Measurements from ENCODE around the gene CCNB2. TPM values are rescaled to one million over a fixed set of nuclear protein-coding genes. Genes with fewer than 3 reads are reported as not detected.

The CCNB2 gene
- total RNA-seq, 6 donors from 2014 or later = 1.7 to 4.9 (median 2.8) TPM; not detected in 1

DNA sequence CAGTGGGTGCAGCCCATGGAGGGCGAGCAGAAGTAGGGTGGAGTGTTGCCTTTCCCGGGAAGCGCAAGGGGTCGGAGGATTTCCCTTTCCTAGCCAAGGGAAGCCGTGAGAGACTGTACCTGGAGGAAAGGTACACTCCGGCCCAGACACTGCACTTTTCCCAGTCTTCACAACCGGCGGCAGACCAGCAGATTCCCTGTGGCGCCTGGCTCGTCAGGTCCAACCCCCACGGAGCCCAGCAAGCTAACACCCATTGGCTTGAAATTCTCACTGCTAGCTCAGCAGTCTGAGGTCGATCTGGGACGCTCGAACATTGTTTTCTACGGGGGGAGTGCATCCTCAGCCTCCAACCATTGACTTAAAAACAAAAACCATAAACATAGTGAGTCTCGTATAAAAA is 26.5 kb downstream of the CCNB2 start:
- TF ChIP-seq, protein P1, sequence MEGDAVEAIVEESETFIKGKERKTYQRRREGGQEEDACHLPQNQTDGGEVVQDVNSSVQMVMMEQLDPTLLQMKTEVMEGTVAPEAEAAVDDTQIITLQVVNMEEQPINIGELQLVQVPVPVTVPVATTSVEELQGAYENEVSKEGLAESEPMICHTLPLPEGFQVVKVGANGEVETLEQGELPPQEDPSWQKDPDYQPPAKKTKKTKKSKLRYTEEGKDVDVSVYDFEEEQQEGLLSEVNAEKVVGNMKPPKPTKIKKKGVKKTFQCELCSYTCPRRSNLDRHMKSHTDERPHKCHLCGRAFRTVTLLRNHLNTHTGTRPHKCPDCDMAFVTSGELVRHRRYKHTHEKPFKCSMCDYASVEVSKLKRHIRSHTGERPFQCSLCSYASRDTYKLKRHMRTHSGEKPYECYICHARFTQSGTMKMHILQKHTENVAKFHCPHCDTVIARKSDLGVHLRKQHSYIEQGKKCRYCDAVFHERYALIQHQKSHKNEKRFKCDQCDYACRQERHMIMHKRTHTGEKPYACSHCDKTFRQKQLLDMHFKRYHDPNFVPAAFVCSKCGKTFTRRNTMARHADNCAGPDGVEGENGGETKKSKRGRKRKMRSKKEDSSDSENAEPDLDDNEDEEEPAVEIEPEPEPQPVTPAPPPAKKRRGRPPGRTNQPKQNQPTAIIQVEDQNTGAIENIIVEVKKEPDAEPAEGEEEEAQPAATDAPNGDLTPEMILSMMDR (IDR thresholded peaks at IDR 0.05) = no peak
- no peak for TF ChIP-seq EP300 (IDR thresholded peaks at IDR 0.05)
- no peak for TF ChIP-seq POLR2AphosphoS5 (IDR thresholded peaks at IDR 0.05)
- no peak for TF ChIP-seq POLR2A (IDR thresholded peaks at IDR 0.05)
- peak in 1 of 2 donors; percentile 18 for DNase-seq
- H3K9me3 ChIP-seq = no peaks in the 10 kb centered on the region
- H3K36me3 ChIP-seq = peaks cover 0 to 21% (median 13%) of the 10 kb centered on the region in 4 donors
- no peaks in the 10 kb centered on the region for H3K4me1 ChIP-seq
- no peaks in the 10 kb centered on the region for H3K27me3 ChIP-seq
- 96 to 97% methylated on average over 16 of the region's 16 CpGs for WGBS, 2 donors
- ATAC-seq (ENCODE audit: low FRiP score in 2 of 2) = no peak
- no peak overlapping the region for H3K4me3 ChIP-seq
- H3K27ac ChIP-seq = no peak overlapping the region

DNA sequence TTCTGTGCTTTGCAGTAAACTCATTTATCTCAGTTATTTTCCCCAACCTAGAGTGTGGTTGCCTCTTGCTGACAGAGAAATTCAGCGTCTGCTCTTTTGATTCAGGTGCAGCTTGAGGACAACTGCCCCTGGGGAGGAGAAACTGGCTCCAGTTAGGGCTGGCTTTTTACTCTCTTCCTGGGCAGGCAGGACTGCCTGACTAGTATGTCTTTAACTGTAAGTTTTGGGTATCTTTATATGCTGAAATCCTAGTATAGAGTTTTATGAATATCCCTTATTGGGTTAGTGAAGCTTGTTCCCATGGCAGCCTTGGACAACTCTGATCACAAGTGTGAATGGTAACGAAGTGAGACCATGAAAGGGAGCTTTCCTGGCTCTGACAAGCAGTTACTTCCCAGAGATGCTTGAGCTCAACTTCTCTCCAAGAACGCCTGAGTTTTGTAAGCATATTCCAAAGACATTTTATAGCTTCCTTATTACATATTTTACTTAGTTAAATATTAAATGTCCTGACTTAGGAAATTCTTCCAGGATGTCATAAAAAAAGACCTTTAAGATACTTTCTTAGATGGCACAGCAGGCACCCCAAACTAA is 27.1 kb downstream of the CCNB2 start:
- no peaks in the 10 kb centered on the region for H3K9me3 ChIP-seq
- H3K4me3 ChIP-seq = no peak overlapping the region
- H3K4me1 ChIP-seq = no peaks in the 10 kb centered on the region
- TF ChIP-seq EP300 (IDR thresholded peaks at IDR 0.05) (no peak), POLR2A (IDR thresholded peaks at IDR 0.05) (no peak), POLR2AphosphoS5 (IDR thresholded peaks at IDR 0.05) (no peak)
- TF ChIP-seq, protein P1 (IDR thresholded peaks at IDR 0.05) = no peak
- peaks cover 0 to 28% (median 19%) of the 10 kb centered on the region in 4 donors for H3K36me3 ChIP-seq
- no peaks in the 10 kb centered on the region for H3K27me3 ChIP-seq
- no peak for ATAC-seq (ENCODE audit: low FRiP score in 2 of 2)
- no peak for DNase-seq
- 85 to 87% methylated on average over 3 of the region's 3 CpGs for WGBS, 2 donors
- H3K27ac ChIP-seq = no peak overlapping the region

DNA sequence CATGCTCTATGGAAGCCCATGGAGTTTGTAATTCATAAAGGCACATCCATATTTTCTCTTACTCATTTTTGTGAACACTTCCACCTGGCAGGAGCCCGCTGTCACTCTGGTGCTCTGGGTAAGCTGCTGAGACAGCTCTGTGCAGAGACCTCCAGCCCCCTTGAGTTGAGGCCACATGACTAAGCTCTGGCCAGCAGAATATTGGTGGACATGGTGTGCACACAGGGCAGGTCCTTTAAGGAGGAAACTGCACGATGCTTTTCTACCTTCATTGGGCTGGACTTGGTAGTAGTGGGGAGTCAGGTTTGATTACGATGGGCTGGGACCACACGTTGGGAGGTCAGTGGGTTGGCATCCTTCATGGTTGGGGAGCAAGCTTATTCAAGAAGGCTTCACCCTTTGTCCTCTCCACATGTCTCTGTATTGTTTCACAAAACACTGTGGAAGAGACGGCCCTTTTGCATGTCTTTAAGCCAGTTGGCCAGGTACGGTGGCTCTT is 29.0 kb downstream of the CCNB2 start:
- 98 to 100% methylated on average over 1 to 6 of the region's 6 CpGs for WGBS, 2 donors

DNA sequence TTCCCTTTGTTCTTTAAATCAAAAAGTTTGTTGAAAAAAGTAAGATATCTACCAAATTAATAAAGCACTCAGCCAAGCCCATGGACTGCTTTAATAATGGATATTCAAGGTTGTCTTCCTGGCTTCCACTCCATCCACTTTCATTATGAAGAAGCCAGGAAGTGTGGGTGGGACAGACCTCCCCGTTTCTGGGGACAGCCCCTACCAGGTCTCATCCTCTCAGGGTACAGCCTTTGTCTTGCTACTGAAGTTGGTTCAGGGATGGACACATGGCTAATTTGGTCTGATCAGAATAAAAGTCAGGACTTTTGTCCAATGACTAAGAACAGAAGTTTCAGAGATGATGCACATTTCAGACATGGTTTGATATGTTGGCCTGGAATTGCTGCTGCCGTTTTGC is 32.6 kb downstream of the CCNB2 start:
- peaks cover 0 to 12% (median 4%) of the 10 kb centered on the region in 4 donors for H3K4me1 ChIP-seq
- TF ChIP-seq, protein P1 (IDR thresholded peaks at IDR 0.05) = no peak
- no peak for TF ChIP-seq POLR2AphosphoS5 (IDR thresholded peaks at IDR 0.05)
- TF ChIP-seq POLR2A (IDR thresholded peaks at IDR 0.05) = no peak
- no peak for TF ChIP-seq EP300 (IDR thresholded peaks at IDR 0.05)
- DNase-seq (no peak), ATAC-seq (ENCODE audit: low FRiP score in 2 of 2) (no peak)
- peaks cover 3 to 43% (median 22%) of the 10 kb centered on the region in 4 donors for H3K36me3 ChIP-seq
- H3K27me3 ChIP-seq = no peaks in the 10 kb centered on the region
- H3K9me3 ChIP-seq = no peaks in the 10 kb centered on the region
- 66 to 71% methylated on average over 2 of the region's 2 CpGs for WGBS, 2 donors
- no peak overlapping the region for H3K27ac ChIP-seq
- H3K4me3 ChIP-seq = no peak overlapping the region

More for the DNA sequence above, 29.0 kb downstream of the CCNB2 start:
- DNase-seq = no peak
- Histone ChIP-seq H3K9me3 (no peaks in the 10 kb centered on the region), H3K27me3 (no peaks in the 10 kb centered on the region), H3K4me1 (no peaks in the 10 kb centered on the region), H3K36me3 (peaks cover 0 to 37% (median 24%) of the 10 kb centered on the region in 4 donors), H3K4me3 (no peak overlapping the region), H3K27ac (no peak overlapping the region)
- ATAC-seq (ENCODE audit: low FRiP score in 2 of 2) = no peak
- TF ChIP-seq POLR2AphosphoS5 (IDR thresholded peaks at IDR 0.05) = no peak
- TF ChIP-seq, protein P1 (IDR thresholded peaks at IDR 0.05) = no peak
- no peak for TF ChIP-seq POLR2A (IDR thresholded peaks at IDR 0.05)
- TF ChIP-seq EP300 (IDR thresholded peaks at IDR 0.05) = no peak

DNA sequence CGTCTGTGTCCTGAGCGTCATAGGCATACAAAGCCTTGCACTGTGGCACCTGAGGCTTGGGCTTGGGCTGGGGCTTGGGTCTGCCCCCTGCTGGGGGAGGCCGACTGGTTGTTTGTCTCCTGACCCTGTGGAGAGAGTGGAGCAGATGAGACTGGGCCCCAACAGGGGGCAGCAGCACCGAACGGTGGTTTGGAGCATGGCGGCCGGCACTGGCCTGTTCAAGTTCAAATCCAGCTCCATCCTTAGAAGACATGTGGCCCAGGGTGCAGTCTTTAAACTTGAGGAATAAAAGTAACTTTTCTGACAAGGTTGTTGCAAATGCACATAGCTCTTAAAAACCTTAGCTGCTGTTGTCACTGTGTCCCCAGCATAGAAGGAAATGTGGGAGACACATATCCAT is 33.3 kb downstream of the CCNB2 start:
- H3K27me3 ChIP-seq = no peaks in the 10 kb centered on the region
- H3K9me3 ChIP-seq = no peaks in the 10 kb centered on the region
- no peak for TF ChIP-seq POLR2AphosphoS5 (IDR thresholded peaks at IDR 0.05)
- TF ChIP-seq, protein P1 (IDR thresholded peaks at IDR 0.05) = peak; percentile 30 to 54 (median 42)
- TF ChIP-seq EP300 (IDR thresholded peaks at IDR 0.05) = no peak
- TF ChIP-seq POLR2A (IDR thresholded peaks at IDR 0.05) = no peak
- no peak overlapping the region for H3K27ac ChIP-seq
- H3K4me3 ChIP-seq = no peak overlapping the region
- H3K36me3 ChIP-seq = peaks cover 3 to 43% (median 22%) of the 10 kb centered on the region in 4 donors
- WGBS, 2 donors = 57 to 75% methylated on average over 3 to 7 of the region's 7 CpGs
- H3K4me1 ChIP-seq = peaks cover 0 to 12% (median 4%) of the 10 kb centered on the region in 4 donors
- peak; percentile 41 to 76 for DNase-seq
- ATAC-seq (ENCODE audit: low FRiP score in 2 of 2) = peak in 1 of 2 donors; percentile 40
